ENCODE results near the gene SLC44A5.

GRCh38 chr1:75258351-75258750 is 352.6 kb downstream of the SLC44A5 start:
- no peak for TF ChIP-seq CTCF (IDR thresholded peaks at IDR 0.05; ENCODE audit: low read depth, low read length)
- no peak for TF ChIP-seq EZH2phosphoT487 (IDR thresholded peaks at IDR 0.05; ENCODE audit: low read depth)
